CD4-positive, alpha-beta T cell treated with Interleukin-6 for 4 hours (primary cell): ENCODE results near the gene FOXM1.

Source experiments
- DNase-seq: peaks from one replicate; pipeline ENCODE4 v3.0.0-alpha.2; 2020; ENCODE audit warnings: mixed read lengths

FOXM1 gene

GRCh38 chr12:2834581-2835491 lies 42.1 kb downstream of the FOXM1 start, which contains the start of gene NRIP2:
Gene NRIP2, minus strand, starts transcription at chr12:2835035. Its CDS starts 52 bp downstream, at chr12:2834983.
- DNase-seq, result no peak

GRCh38 chr12:2833810-2834209 lies 43.2 kb downstream of the FOXM1 start:
- DNase-seq, result no peak

- DNase-seq, result no peak
Measured at GRCh38 chr12:2833327-2833726, 43.6 kb downstream of the FOXM1 start.

- no peak for DNase-seq
Measured at GRCh38 chr12:2832550-2833127, 44.3 kb downstream of the FOXM1 start.

- DNase-seq, result no peak
Measured at GRCh38 chr12:2829275-2829674, 47.7 kb downstream of the FOXM1 start.

- no peak for DNase-seq
Measured at GRCh38 chr12:2826721-2827515, 50.1 kb downstream of the FOXM1 start.

- no peak for DNase-seq
Measured at GRCh38 chr12:2826036-2826435, 50.9 kb downstream of the FOXM1 start.

GRCh38 chr12:2825132-2825531 lies 51.8 kb downstream of the FOXM1 start:
- no peak for DNase-seq

GRCh38 chr12:2824541-2824940 lies 52.4 kb downstream of the FOXM1 start:
- no peak for DNase-seq

- DNase-seq, result no peak
Measured at GRCh38 chr12:2823483-2823882, 53.5 kb downstream of the FOXM1 start.

GRCh38 chr12:2820432-2820831 lies 56.5 kb downstream of the FOXM1 start:
- DNase-seq, result no peak

GRCh38 chr12:2819810-2820209 lies 57.2 kb downstream of the FOXM1 start:
- DNase-seq, result no peak

- peak; percentile 63 for DNase-seq
Measured at GRCh38 chr12:2813214-2814185, 63.5 kb downstream of the FOXM1 start.

GRCh38 chr12:2812290-2813213 lies 64.4 kb downstream of the FOXM1 start, which contains the start of gene ITFG2:
Gene ITFG2, plus strand, starts transcription at chr12:2812668. Its CDS starts 93 bp downstream, at chr12:2812761.
- peak; percentile 98 for DNase-seq

- DNase-seq, result no peak
Measured at GRCh38 chr12:2811801-2812200, 65.2 kb downstream of the FOXM1 start.
